ENCODE data around the gene COL20A1.

- no peak for TF ChIP-seq POLR2A (IDR thresholded peaks at IDR 0.05; ENCODE audit: low read length)
- no peak for TF ChIP-seq GATA1 (IDR thresholded peaks at IDR 0.05; ENCODE audit: low read depth, low read length)
These were observed 78.4 kb downstream of the COL20A1 start for GRCh38 chr20:63371291-63371865.
